Measurements from ENCODE around the gene IL2RA.
A peak's percentile ranks its signal among the peaks of the same experiment; 100 is the strongest.

The IL2RA gene

DNA sequence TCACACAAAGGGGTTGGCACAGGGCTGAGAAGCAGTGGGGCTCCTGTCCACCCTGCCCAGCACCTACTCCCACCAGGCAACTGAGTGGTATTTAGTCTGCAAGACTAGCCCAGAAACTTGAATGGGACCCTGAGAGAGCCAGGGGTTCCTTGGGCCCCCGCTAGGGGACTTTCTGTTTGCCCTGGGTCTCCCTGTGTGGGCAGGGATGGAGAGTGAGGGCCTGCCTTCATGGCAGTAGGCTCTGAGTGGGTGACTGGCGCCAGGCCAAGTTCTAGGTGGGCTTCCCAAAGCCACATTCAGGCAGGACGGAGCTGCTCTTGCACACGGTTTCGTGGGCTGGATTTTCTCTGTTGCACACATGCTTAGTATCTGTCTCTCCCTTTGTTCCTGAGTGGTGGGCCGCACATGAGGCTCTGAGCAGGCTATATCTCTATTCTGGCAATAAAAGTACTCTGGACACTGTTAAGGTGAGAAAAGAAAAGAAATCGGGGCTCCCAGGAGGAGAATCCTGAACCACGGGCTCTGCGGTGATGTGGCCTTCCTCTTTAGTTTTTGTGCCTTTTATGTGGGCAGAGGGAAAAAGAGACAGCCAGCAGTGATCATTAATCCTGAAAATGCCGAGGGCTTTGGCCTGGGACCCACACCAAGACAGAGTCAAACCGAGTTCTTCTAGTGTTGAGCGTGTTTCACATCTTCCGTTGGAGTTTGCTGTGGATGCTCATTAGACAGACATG is 26.9 kb downstream of the IL2RA start:
- Mint-ChIP-seq H3K27me3 (ENCODE audit: low read depth) (peaks cover 8% of the 10 kb centered on the region), H3K27ac (peak overlapping the region in 1 of 3 experiments; percentile 59), H3K4me3 (no peak overlapping the region), H3K9me3 (peaks cover 13% of the 10 kb centered on the region), H3K36me3 (ENCODE audit: low read depth) (no peaks in the 10 kb centered on the region), H3K4me1 (peaks cover 14% of the 10 kb centered on the region)
- TF ChIP-seq, protein P1, sequence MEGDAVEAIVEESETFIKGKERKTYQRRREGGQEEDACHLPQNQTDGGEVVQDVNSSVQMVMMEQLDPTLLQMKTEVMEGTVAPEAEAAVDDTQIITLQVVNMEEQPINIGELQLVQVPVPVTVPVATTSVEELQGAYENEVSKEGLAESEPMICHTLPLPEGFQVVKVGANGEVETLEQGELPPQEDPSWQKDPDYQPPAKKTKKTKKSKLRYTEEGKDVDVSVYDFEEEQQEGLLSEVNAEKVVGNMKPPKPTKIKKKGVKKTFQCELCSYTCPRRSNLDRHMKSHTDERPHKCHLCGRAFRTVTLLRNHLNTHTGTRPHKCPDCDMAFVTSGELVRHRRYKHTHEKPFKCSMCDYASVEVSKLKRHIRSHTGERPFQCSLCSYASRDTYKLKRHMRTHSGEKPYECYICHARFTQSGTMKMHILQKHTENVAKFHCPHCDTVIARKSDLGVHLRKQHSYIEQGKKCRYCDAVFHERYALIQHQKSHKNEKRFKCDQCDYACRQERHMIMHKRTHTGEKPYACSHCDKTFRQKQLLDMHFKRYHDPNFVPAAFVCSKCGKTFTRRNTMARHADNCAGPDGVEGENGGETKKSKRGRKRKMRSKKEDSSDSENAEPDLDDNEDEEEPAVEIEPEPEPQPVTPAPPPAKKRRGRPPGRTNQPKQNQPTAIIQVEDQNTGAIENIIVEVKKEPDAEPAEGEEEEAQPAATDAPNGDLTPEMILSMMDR (IDR thresholded peaks at IDR 0.05; ENCODE audit: unreplicated experiment in 3 of 3) = no peak

DNA sequence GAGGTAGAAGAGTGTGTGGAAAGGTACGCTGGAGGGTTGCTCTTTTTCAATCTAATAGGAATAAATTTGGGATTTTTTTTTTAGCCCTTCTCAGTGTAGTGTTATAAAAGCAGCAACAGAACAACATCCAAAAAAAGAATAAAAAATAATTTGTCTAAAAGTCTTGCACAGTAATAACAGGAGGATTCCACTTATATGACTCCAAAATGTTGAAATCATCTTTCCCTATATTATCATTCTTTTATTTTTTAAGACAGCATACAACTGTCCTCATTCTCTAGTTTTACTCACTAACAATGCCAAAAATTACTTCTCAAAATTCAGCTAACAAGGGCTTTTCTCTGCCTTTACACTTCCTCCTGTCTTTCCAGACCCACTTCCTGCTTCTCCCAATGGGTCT is 27.8 kb downstream of the IL2RA start:
- H3K4me3 Mint-ChIP-seq = no peak overlapping the region
- TF ChIP-seq, protein P1 (IDR thresholded peaks at IDR 0.05; ENCODE audit: unreplicated experiment in 3 of 3) = no peak
- peaks cover 13% of the 10 kb centered on the region for H3K9me3 Mint-ChIP-seq
- peaks cover 14% of the 10 kb centered on the region for H3K4me1 Mint-ChIP-seq
- H3K27me3 Mint-ChIP-seq (ENCODE audit: low read depth) = peaks cover 8% of the 10 kb centered on the region
- no peaks in the 10 kb centered on the region for H3K36me3 Mint-ChIP-seq (ENCODE audit: low read depth)
- H3K27ac Mint-ChIP-seq = peak overlapping the region in 2 of 3 experiments; percentile 11 to 59

DNA sequence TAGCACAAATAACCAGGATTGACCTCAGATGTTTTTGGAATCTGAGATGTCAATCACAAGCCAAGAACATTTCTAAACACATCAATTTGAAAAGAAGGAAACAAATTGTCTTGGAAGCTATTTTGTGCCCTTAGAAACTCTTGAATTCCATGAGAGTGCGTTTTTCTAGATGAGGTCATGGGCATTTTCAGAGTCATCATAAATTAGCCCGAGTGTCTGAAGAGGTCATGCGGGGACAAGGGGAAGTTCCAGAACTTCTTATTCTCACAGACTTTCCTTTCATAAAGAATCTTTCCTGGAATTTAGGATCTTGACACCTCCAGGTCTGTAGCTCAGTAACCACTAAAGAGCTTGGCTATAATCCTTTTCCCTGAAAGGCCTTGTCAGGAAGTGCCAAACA is 28.2 kb downstream of the IL2RA start:
- H3K4me3 Mint-ChIP-seq = no peak overlapping the region
- peaks cover 14% of the 10 kb centered on the region for H3K4me1 Mint-ChIP-seq
- H3K27ac Mint-ChIP-seq = peak overlapping the region in 1 of 3 experiments; percentile 59
- no peaks in the 10 kb centered on the region for H3K36me3 Mint-ChIP-seq (ENCODE audit: low read depth)
- H3K27me3 Mint-ChIP-seq (ENCODE audit: low read depth) = peaks cover 8% of the 10 kb centered on the region
- H3K9me3 Mint-ChIP-seq = peaks cover 13% of the 10 kb centered on the region
- TF ChIP-seq, protein P1 (IDR thresholded peaks at IDR 0.05; ENCODE audit: unreplicated experiment in 3 of 3) = no peak

DNA sequence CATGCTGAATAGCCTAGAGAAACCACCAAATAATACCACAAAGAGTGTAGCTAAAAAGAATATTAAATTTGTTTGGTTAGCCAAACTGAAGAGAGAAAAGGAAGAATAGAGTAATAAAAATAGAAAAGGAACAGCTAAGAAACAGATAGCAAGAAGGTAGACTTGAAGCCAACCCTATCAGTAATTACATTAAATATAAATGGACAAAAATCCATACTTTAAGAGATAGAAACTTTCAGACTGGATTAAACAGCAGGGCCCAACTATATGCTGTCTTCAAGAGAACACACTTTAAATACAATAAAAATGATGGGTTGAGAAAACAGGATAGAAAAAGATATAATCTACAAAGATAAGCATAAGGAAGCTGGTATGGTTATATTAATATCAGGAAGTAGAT is 31.2 kb downstream of the IL2RA start:
- peaks cover 14% of the 10 kb centered on the region for H3K4me1 Mint-ChIP-seq
- TF ChIP-seq, protein P1 (IDR thresholded peaks at IDR 0.05; ENCODE audit: unreplicated experiment in 3 of 3) = no peak
- no peak overlapping the region for H3K4me3 Mint-ChIP-seq
- peaks cover 23% of the 10 kb centered on the region for H3K9me3 Mint-ChIP-seq
- H3K36me3 Mint-ChIP-seq (ENCODE audit: low read depth) = no peaks in the 10 kb centered on the region
- H3K27me3 Mint-ChIP-seq (ENCODE audit: low read depth) = peaks cover 3% of the 10 kb centered on the region
- no peak overlapping the region for H3K27ac Mint-ChIP-seq

DNA sequence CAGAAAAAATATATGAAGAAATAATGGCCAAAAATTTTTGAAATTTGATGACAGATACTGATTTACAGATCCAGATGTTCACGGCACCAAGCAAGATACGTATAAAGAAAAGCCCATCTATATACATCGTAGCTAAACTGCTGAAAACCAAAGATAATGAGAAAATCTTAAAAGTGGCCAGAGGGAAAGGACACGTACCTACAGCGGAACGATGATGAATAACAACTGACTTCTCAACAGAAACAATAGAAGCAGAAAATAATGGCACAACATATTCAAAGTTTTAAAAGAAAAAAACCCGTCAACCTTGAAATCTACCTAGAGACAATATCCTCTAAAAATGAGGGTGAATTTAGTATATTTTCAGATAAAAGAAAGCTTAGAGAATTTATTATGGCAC is 31.9 kb downstream of the IL2RA start:
- no peak overlapping the region for H3K4me3 Mint-ChIP-seq
- H3K36me3 Mint-ChIP-seq (ENCODE audit: low read depth) = no peaks in the 10 kb centered on the region
- no peak overlapping the region for H3K27ac Mint-ChIP-seq

More for the DNA sequence above, 31.9 kb downstream of the IL2RA start:
- Mint-ChIP-seq H3K4me1 (peaks cover 14% of the 10 kb centered on the region), H3K9me3 (peaks cover 23% of the 10 kb centered on the region), H3K27me3 (ENCODE audit: low read depth) (peaks cover 3% of the 10 kb centered on the region)
- TF ChIP-seq, protein P1 (IDR thresholded peaks at IDR 0.05; ENCODE audit: unreplicated experiment in 3 of 3) = no peak
